SH-SY5Y (cell line): ENCODE measurements around the gene NAALADL2.

Source experiments
- GATA2 ChIP-seq: IDR thresholded peaks from 2 replicates; pipeline ENCODE4 v1.6.1; 2011; ENCODE audit warnings: mild to moderate bottlenecking, low read depth, low read length
- GATA3 ChIP-seq: IDR thresholded peaks from 2 replicates; pipeline ENCODE4 v1.6.1; 2011; ENCODE audit warnings: low read depth, mild to moderate bottlenecking, low read length, moderate library complexity

GRCh38 chr3:175102161-175102560, 243.0 kb downstream of the NAALADL2 start:
- TF ChIP-seq GATA2 (no peak), GATA3 (no peak)
